HT1080 (cell line): ENCODE data around the gene ANKLE2. TPM values are rescaled to one million over a fixed set of nuclear protein-coding genes. Genes with fewer than 3 reads are reported as not detected.
A peak's percentile ranks its signal among the peaks of the same experiment; 100 is the strongest.
"Not testable (repeated sequence)": the region's sequence is repeated elsewhere in the genome, so short reads cannot be mapped to it uniquely, and the experiment has no call there.

Experiments
- DNase-seq: peaks from one replicate; pipeline ENCODE4 v3.0.0-alpha.2; 2015; ENCODE audit warnings: low read depth
- polyA plus RNA-seq, 2 experiments: library from polyadenylated mRNA; depleted of rRNA; stranded (reverse); fragments of >200 nt; gene quantifications; 2 replicates each; pipeline ENCODE4 v1.2.3, GENCODE V29; 2015
- total RNA-seq: library from RNA; depleted of rRNA; stranded (reverse); fragments of >200 nt; shearing (Covaris generic); gene quantifications from 2 replicates; pipeline ENCODE4 v1.2.3, GENCODE V29; 2014; rRNA removed

Gene ANKLE2
- total RNA-seq, result 52.5 and 59.5 TPM in 2 replicates
- 29.7 and 31.3 TPM in 2 replicates for polyA plus RNA-seq (2015; cell fraction: cytosol; rRNA removed)
- 123 and 143 TPM in 2 replicates for polyA plus RNA-seq (2015; cell fraction: nucleus; rRNA removed)

DNA sequence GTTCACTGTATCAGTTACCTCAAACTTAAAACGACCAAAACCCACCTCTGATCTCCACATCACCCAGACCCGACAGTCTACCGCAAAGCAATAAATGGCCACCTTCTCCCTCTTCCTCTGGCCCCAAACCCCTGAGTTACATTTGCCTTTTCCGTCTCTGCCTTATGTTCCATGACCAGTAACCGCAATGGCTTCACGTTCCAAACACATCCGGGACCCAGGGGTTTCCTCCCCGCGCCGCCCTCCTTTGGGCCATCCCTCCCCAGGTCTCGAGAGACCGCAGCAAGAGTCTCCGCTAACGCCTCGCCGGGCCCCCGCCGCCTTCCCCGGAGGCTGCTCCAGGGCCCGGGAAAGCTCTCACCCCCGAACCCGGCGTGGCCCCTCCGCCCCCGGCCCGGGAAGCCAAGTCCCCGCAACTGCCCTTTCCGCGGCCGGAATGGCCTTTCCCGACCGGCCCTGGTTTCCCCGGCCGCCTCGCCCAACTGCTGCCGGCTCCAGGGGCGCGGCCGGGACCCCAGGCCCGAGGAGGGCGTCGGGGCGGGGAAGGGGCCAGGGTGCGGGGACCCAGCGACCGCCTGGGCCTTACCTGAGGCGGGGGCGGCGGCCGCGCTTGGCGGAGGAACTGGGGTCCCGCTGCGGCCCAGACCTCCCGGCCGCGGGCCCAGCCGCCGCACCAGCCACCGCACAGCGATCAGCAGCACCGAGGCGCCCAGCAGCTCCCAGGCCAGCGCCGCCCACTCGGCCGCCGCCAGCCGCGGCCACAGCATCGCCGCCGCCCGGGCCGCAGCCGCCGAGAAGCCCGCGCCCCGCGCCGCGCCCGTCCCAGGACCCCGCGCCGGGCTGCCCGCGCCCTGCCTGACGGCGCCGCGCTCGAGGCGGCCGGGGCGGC is at the start of gene ANKLE2:
TSS of gene ANKLE2 (minus strand) at position 801 of the 889 bp plus-strand sequence. CDS start at position 767, 34 bp downstream.
- peak; percentile 64 for DNase-seq

DNA sequence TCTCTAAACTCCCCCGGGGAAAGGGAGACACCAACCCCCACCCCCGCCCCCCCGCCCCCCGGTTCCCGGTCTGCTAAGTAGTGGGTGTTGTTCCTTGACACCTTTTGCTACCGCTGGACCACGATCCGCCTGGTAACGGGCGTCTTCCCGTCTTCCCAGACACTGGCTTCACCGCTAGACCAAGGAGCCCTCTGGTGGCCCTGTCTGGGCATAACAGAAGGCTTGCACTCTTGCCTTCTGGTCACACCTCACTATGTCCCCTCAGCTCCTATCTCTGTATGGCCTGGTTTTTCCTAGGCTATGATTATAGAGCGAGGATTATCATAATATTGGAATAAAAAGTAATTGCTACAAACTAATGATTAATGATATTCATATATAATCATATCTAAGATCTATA is 47.8 kb upstream of the ANKLE2 start:
- peak; percentile 41 for DNase-seq

- DNase-seq, result no peak
Measured at GRCh38 chr12:132807295-132808092, 45.9 kb upstream of the ANKLE2 start.

- DNase-seq, result no peak
Measured at GRCh38 chr12:132806857-132807256, 45.2 kb upstream of the ANKLE2 start.

- no peak for DNase-seq
Measured at GRCh38 chr12:132804426-132804861, 42.8 kb upstream of the ANKLE2 start.

DNA sequence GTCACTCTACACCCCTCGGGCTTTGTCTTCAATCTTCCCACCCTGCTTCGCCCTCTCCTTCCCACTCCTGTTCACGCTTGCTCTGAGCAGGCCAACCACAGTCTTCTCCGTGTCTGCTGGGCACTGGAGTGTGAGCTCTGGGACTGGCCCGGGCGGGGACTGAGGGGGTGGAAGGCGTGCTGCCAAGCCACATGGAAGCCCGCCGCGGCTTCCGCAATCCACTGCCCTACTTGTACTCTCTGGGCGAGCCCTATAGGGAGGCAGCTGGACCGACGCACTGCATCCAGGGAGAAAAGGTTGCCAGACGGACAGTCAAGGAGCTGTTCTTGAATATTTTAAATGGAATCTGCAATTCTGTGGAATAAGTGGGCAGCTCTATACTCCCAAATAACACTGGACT is 42.3 kb upstream of the ANKLE2 start:
- DNase-seq, result no peak

DNA sequence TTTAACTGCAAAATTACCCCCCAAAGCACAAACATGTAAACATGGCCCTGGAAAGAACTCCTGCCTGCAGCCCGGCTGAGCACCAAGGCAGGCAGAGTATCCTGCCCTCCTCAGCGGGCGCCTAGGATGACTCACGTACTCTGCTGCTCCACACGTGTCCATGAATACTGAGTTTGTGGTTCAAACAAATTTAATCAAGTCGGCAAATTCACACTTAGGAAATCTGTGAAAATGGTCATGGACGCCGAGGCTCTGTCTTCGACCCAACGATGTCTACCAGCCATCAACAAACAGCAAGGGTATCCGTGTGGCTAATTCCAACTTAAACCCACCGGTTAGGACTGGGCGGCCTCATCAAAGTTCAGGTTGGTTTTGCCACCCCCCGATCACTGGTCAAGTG is 41.5 kb upstream of the ANKLE2 start:
- DNase-seq, result no peak

- no peak for DNase-seq
Measured at GRCh38 chr12:132801741-132802140, 40.1 kb upstream of the ANKLE2 start.

GRCh38 chr12:132798836-132799235 is 37.2 kb upstream of the ANKLE2 start:
- DNase-seq, result no peak

DNA sequence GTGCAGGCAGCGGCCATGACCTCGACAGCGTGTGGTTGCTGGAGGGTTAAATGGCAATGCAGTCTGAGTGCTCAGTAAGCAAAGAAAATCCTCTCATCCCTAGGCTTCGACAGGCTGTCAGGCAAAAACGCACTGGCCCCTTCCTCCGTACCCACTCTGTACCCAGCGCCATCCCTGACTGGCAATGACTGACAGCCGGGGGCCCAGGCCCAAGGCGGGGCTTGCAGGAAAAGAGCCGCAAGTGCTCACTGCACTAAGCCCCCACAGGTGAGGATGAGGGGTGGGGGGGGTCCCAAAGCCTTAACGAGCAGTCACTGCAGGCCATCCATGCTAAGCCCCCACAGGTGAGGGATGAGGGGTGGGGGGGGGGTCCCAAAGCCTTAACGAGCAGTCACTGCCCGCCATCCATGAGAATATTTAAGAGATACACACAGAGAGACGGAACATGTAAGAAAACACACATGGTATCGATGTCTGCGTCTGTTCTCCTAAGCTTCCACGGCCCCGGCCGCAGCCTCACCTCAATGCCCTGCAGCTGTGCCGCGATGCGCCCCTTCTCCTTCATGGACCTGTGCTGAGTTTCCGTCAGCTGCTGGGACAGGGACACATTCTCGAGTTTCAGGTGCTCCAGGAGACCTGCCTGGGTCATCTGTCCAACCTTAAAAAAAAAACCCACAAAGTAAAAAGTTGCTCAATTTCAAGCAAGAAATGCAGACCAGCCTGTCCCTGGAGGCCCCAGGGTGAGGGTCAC is 36.4 kb upstream of the ANKLE2 start:
- no peak for DNase-seq

DNA sequence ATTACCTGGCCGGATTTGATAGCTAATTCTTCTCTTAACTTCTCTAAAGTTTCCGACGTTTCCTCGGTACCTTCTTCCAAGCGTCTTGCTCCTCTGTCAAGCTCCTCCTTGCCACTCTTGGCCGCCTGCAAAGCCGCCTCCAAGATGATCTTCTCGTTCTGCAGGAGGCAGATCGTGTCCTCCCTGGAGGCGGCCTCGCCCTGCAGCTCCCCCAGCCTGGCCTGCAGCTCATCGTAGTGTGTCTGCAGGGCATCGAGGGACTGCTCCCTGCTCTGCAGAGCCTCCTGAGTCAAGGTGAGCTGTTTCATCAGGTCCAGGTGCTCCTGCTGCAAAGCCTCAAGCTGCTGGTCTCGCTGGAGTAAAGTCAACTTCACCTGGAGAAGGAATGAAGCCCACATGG is 34.2 kb upstream of the ANKLE2 start:
- no peak for DNase-seq

DNA sequence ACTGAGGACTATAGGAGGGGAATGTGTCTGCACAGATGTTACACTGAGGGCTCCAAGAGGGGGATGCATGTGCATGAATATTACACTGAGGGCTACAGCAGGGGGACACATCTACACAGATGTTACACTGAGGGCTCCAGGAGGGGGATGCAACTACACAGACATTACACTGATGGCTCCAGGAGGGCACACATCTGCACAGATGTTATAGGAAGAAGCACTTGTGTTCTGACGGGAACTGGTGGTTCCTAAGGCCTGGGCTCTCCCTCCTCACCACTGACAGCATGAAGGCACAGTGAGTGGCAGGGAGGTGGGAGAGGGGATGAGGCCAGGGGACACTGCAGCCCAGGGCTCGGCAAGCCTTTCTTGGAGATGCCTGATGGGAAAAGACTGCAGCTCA is 30.3 kb upstream of the ANKLE2 start:
- DNase-seq, result not testable (repeated sequence)

DNA sequence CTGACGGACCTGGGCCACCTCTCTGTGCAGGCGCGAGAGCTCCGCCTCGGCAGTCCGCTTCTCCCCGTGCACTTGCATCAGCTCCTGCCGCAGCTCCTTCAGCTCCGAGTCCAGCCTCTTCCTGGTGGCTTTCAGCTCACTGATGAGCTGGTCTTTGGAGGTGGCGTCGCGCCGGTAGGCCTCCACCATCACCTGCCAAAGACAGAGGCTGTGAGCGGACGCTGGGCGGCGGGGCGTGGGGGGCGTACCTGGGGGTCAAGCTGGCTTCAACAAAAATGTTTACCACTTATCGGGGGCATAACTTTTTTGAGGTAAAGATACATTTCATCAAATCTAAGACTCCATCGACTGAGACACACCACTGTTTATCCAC is 27.5 kb upstream of the ANKLE2 start:
- DNase-seq, result no peak

DNA sequence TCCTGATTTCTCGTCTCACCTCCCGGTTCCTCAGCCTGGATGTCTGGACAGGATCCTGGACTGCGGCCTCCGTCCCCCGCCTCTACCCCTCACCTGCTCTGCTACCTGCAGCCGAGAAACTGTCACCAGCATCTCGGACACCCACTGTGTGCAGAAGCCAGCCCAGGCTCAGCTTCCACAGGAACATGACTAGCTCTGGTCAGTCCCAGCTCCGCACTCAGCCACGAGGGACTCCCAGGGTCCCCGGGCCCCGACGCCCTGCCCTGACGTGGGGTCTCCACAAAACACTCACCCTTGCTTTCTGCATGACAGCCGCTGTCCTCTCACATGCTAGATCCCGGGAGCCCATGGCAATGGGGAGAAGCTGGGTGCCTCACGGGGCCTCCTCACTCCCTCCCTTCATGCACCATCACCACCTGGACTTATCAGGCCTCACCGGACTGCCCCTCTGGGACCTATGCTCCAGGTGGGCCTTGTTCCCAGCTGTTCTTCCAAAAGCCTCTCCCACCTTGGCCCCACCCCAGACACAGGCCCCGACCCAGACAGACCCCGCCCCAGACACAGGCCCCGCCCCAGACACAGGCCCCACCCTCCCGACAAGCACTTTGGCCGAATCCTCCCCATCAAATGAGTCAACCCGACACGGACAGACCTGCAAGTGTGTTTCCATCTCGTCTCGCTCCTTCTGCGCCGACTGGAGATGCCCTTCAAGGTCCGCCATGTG is 26.9 kb upstream of the ANKLE2 start:
- DNase-seq, result no peak

- no peak for DNase-seq
Measured at GRCh38 chr12:132787877-132788276, 26.2 kb upstream of the ANKLE2 start.

DNA sequence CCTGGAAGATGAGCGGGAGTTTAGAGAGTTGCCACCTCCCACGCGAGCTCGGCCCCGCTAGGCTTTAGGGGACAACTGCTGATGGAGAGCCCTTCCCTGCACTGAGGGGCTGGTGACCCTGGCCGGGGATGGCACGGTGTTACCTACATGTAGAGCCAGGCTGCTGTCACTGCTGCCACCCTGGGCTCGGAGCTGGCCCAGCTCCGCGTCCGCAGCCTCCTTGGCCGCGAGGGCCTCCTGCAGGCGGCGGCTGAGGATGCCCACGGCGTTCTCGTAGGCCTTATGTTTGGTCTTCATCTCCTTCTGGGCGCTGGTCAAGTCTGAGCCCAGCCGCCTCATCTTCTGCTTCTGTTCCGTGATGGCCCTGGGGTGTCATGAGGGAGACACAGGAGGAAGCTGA is 24.6 kb upstream of the ANKLE2 start:
- DNase-seq, result no peak

GRCh38 chr12:132784580-132784979 is 22.9 kb upstream of the ANKLE2 start:
- no peak for DNase-seq

DNA sequence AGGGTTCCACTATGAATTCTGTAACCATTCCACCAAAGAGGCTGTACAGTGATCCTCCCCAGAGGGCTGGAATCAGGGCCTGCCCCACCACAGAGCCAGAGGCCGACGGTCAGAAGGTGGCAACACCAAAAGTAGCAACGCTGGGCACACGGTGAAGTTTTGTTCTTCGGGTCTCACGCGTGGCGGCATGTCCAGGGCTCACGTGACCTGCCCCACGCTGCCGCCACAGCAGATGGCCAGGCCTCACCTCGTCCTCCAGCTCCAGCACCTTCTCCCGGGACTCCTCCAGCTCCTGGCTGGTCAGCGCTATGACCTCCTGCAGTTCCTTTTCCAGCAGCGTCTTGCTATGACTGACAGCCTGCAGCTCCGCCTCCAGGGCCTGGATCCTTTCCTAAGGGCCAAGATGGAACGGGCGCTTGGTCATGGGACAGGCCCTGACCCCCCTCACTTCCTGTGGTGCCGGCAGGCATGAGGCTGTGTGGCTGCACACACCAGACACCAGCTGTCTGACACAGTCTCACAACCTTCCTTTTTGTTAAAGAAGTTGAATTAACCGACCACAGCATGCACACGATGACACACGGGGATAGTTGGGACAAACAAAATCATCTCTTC is 22.4 kb upstream of the ANKLE2 start:
- DNase-seq, result no peak

DNA sequence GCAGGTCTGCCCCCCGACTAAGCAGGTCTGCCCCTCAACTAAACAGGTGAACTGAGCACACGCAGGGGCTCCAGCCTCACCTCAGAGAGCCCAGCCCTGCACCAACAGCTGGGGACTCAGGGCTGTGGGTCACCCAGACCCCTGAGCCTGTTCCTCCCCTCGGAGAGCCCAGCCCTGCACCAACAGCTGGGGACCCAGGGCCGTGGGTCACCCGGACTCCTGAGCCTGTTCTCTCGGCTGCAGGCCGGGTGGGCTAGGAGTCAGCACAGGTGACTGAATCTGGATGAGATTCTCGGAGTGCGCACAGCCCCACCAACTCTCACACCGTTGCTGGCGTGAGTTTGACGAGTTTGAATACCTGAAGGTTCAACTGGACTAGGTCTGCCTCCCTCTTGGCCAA is 20.3 kb upstream of the ANKLE2 start:
- no peak for DNase-seq

DNA sequence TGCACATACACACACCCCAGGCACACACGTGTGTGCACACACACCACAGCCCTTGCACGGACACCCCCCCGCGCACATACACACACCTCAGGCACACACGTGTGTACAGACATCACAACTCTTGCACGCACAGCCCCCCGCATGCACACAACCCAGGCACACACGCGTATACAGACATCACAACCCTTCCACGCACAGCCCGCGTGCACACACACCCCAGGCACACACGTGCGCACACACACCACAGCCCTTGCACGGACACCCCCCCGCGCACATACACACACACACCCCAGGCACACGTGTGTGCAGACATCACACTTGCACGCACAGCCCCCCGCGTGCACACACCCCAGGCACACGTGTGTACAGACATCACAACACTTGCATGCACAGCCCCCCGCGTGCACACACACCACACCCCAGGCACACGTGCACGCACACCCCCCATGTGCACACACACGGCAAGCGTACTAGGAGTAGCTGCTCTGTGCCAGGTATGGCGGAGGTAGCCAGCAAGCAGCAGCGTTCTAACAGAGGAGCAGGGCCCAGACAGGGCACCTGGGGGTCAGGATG is 18.2 kb upstream of the ANKLE2 start:
- no peak for DNase-seq
